ENCODE results near the gene PIP5K1B. TPM values are rescaled to one million over a fixed set of nuclear protein-coding genes. Genes with fewer than 3 reads are reported as not detected.
"Not testable (repeated sequence)": the region's sequence is repeated elsewhere in the genome, so short reads cannot be mapped to it uniquely, and the experiment has no call there.

PIP5K1B gene
- total and polyA plus RNA-seq, 4 donors: 0.09 to 30.9 (median 0.29) TPM

- no peaks in the 10 kb centered on the region for H3K36me3 ChIP-seq (ENCODE audit: control insufficient read depth in 4 of 4, insufficient read depth in 3 of 4, low read depth in 1 of 4, low read length in 3 of 4)
- no peaks in the 10 kb centered on the region for H3K9me3 ChIP-seq (ENCODE audit: control insufficient read depth in 4 of 4, low read length in 3 of 4)
- no peaks in the 10 kb centered on the region for H3K27me3 ChIP-seq (ENCODE audit: control insufficient read depth in 4 of 4, insufficient read depth in 4 of 4, low read length in 3 of 4)
- TF ChIP-seq FOXA1 (IDR thresholded peaks at IDR 0.05): no peak
- TF ChIP-seq REST (IDR thresholded peaks at IDR 0.05): no peak
- no peak for TF ChIP-seq RXRA (IDR thresholded peaks at IDR 0.05)
- TF ChIP-seq JUND (IDR thresholded peaks at IDR 0.05): no peak
- no peak for TF ChIP-seq YY1 (IDR thresholded peaks at IDR 0.05)
- 71% methylated on average over 3 of the region's 3 CpGs for WGBS
- H3K9ac ChIP-seq (ENCODE audit: low read depth in 1 of 2, low read length in 2 of 2): no peak overlapping the region
- no peak for DNase-seq (ENCODE audit: low spot score)
- H3K4me1 ChIP-seq (ENCODE audit: control insufficient read depth in 4 of 4, insufficient read depth in 4 of 4, low read length in 3 of 4): no peaks in the 10 kb centered on the region
- H3K27ac ChIP-seq (ENCODE audit: low read depth in 1 of 2, low read length in 2 of 2): no peak overlapping the region
- H3K4me3 ChIP-seq (ENCODE audit: low read depth in 1 of 3, low read length in 3 of 3): no peak overlapping the region
Observed at GRCh38 chr9:68983522-68984424, 278.7 kb downstream of the PIP5K1B start.

GRCh38 chr9:68986949-68987348 is 281.9 kb downstream of the PIP5K1B start:
- not testable (repeated sequence) for H3K9ac ChIP-seq (ENCODE audit: low read depth in 1 of 2, low read length in 2 of 2); H3K9me3 ChIP-seq (ENCODE audit: control insufficient read depth in 4 of 4, low read length in 3 of 4); H3K36me3 ChIP-seq (ENCODE audit: control insufficient read depth in 4 of 4, insufficient read depth in 3 of 4, low read depth in 1 of 4, low read length in 3 of 4); H3K27me3 ChIP-seq (ENCODE audit: control insufficient read depth in 4 of 4, insufficient read depth in 4 of 4, low read length in 3 of 4); H3K27ac ChIP-seq (ENCODE audit: low read depth in 1 of 2, low read length in 2 of 2); DNase-seq (ENCODE audit: low spot score); H3K4me3 ChIP-seq (ENCODE audit: low read depth in 1 of 3, low read length in 3 of 3); H3K4me1 ChIP-seq (ENCODE audit: control insufficient read depth in 4 of 4, insufficient read depth in 4 of 4, low read length in 3 of 4)
- 93% methylated on average over 7 of the region's 7 CpGs for WGBS

- DNase-seq (ENCODE audit: low spot score): no peak
Observed at GRCh38 chr9:68991457-68991856, 286.4 kb downstream of the PIP5K1B start.

More at GRCh38 chr9:68991457-68991856, 286.4 kb downstream of the PIP5K1B start:
- Histone ChIP-seq H3K4me3 (ENCODE audit: low read depth in 1 of 3, low read length in 3 of 3) (no peak overlapping the region), H3K9ac (ENCODE audit: low read depth in 1 of 2, low read length in 2 of 2) (no peak overlapping the region), H3K9me3 (ENCODE audit: control insufficient read depth in 4 of 4, low read length in 3 of 4) (no peaks in the 10 kb centered on the region), H3K36me3 (ENCODE audit: control insufficient read depth in 4 of 4, insufficient read depth in 3 of 4, low read depth in 1 of 4, low read length in 3 of 4) (no peaks in the 10 kb centered on the region), H3K4me1 (ENCODE audit: control insufficient read depth in 4 of 4, insufficient read depth in 4 of 4, low read length in 3 of 4) (no peaks in the 10 kb centered on the region), H3K27me3 (ENCODE audit: control insufficient read depth in 4 of 4, insufficient read depth in 4 of 4, low read length in 3 of 4) (no peaks in the 10 kb centered on the region), H3K27ac (ENCODE audit: low read depth in 1 of 2, low read length in 2 of 2) (no peak overlapping the region)
- no peak for TF ChIP-seq EGR1 (IDR thresholded peaks at IDR 0.05; ENCODE audit: low read depth in 2 of 2)
- TF ChIP-seq RXRA (IDR thresholded peaks at IDR 0.05): no peak
- TF ChIP-seq ZBTB33 (IDR thresholded peaks at IDR 0.05): no peak
- no peak for TF ChIP-seq CTCF (IDR thresholded peaks at IDR 0.05; ENCODE audit: low read depth, low read length, missing input control)
- no peak for TF ChIP-seq HNF4G (IDR thresholded peaks at IDR 0.05)
- no peak for TF ChIP-seq GABPA (IDR thresholded peaks at IDR 0.05 in 1 of 2, conservative IDR thresholded peaks at IDR 0.05 in 1 of 2)
- no peak for TF ChIP-seq YY1 (IDR thresholded peaks at IDR 0.05)
- no peak for TF ChIP-seq SP1 (IDR thresholded peaks at IDR 0.05)
- TF ChIP-seq FOXA1 (IDR thresholded peaks at IDR 0.05): no peak
- no peak for TF ChIP-seq TAF1 (conservative IDR thresholded peaks at IDR 0.05)
- no peak for TF ChIP-seq REST (IDR thresholded peaks at IDR 0.05)
- WGBS: 77% methylated on average over 9 of the region's 9 CpGs
